HEK293 (cell line): Measurements from ENCODE around the gene TMEM185B.

Experiments used
- HOXC10 ChIP-seq: sonication (generic); formaldehyde crosslinking; IDR thresholded peaks from 2 replicates; pipeline ENCODE4 v1.8.1; 2023; ENCODE audit warnings: mild to moderate bottlenecking, missing genetic modification reagents
- PRDM1 ChIP-seq: fragments of 450-650 bp; formaldehyde crosslinking; IDR thresholded peaks from 2 replicates; pipeline ENCODE4; 2016; ENCODE audit warnings: missing biosample characterization, missing genetic modification characterization
- REPIN1 ChIP-seq: fragments of 450-650 bp; formaldehyde crosslinking; IDR thresholded peaks from 2 replicates; pipeline ENCODE4 v1.5.1; 2017; ENCODE audit warnings: missing biosample characterization, missing genetic modification characterization, low read depth
- YY2 ChIP-seq: fragments of 450-650 bp; formaldehyde crosslinking; IDR thresholded peaks from 2 replicates; pipeline ENCODE4 v1.5.1; 2016; ENCODE audit warnings: missing biosample characterization, missing genetic modification characterization
- ZBTB1 ChIP-seq: fragments of 450-650 bp; formaldehyde crosslinking; IDR thresholded peaks from 2 replicates; pipeline ENCODE4 v1.5.1; 2016; ENCODE audit warnings: missing biosample characterization, missing genetic modification characterization
- ZBTB20 ChIP-seq: fragments of 450-650 bp; formaldehyde crosslinking; IDR thresholded peaks from 2 replicates; pipeline ENCODE4 v1.5.1; 2016; ENCODE audit warnings: missing biosample characterization, missing genetic modification characterization
- ZNF112 ChIP-seq: fragments of 450-650 bp; formaldehyde crosslinking; IDR thresholded peaks from 2 replicates; pipeline ENCODE4 v1.5.0; 2017; ENCODE audit warnings: missing biosample characterization, missing genetic modification characterization
- ZNF174 ChIP-seq: fragments of 450-650 bp; formaldehyde crosslinking; IDR thresholded peaks from 2 replicates; pipeline ENCODE4 v1.5.0; 2017; ENCODE audit warnings: missing biosample characterization, mild to moderate bottlenecking, missing genetic modification characterization
- ZNF175 ChIP-seq: fragments of 450-650 bp; formaldehyde crosslinking; IDR thresholded peaks from 2 replicates; pipeline ENCODE4 v1.5.1; 2016; ENCODE audit warnings: missing biosample characterization, missing genetic modification characterization
- ZNF202 ChIP-seq: fragments of 450-650 bp; formaldehyde crosslinking; IDR thresholded peaks from 2 replicates; pipeline ENCODE4 v1.5.1; 2016; ENCODE audit warnings: missing biosample characterization, missing genetic modification characterization, borderline replicate concordance
- ZNF248 ChIP-seq: fragments of 450-650 bp; formaldehyde crosslinking; IDR thresholded peaks from 2 replicates; pipeline ENCODE4 v1.5.1; 2017; ENCODE audit warnings: missing biosample characterization, missing genetic modification characterization
- ZNF311 ChIP-seq: fragments of 450-650 bp; formaldehyde crosslinking; IDR thresholded peaks from 2 replicates; pipeline ENCODE4 v1.5.1; 2017; ENCODE audit warnings: missing biosample characterization, missing genetic modification characterization, borderline replicate concordance
- ZNF792 ChIP-seq: fragments of 450-650 bp; formaldehyde crosslinking; IDR thresholded peaks from 2 replicates; pipeline ENCODE4 v1.5.1; 2016; ENCODE audit warnings: missing biosample characterization, missing genetic modification characterization
- TF ChIP-seq, protein P1 (sequence below): fragments of 450-650 bp; formaldehyde crosslinking; conservative IDR thresholded peaks from 2 replicates; pipeline ENCODE4 v1.5.1; 2016; ENCODE audit warnings: low read depth, missing biosample characterization, missing genetic modification characterization
- TF ChIP-seq, protein P2 (sequence below): fragments of 450-650 bp; formaldehyde crosslinking; optimal IDR thresholded peaks from 2 replicates; pipeline ENCODE3; 2016; ENCODE audit warnings: missing biosample characterization, mild to moderate bottlenecking, missing genetic modification characterization
- TF ChIP-seq, protein P3 (sequence below): fragments of 450-650 bp; formaldehyde crosslinking; IDR thresholded peaks from 2 replicates; pipeline ENCODE4 v1.5.1; 2016; ENCODE audit warnings: missing biosample characterization, missing genetic modification characterization
- TF ChIP-seq, protein P4 (sequence below): fragments of 450-650 bp; formaldehyde crosslinking; IDR thresholded peaks from 2 replicates; pipeline ENCODE4 v1.5.1; 2016; ENCODE audit warnings: missing biosample characterization, missing genetic modification characterization
- TF ChIP-seq, protein P5 (sequence below): fragments of 450-650 bp; formaldehyde crosslinking; IDR thresholded peaks from 2 replicates; pipeline ENCODE4 v1.5.0; 2017; ENCODE audit warnings: missing biosample characterization, missing genetic modification characterization, borderline replicate concordance
- TF ChIP-seq, protein P6 (sequence below): fragments of 450-650 bp; formaldehyde crosslinking; IDR thresholded peaks from 2 replicates; pipeline ENCODE4 v1.5.1; 2016; ENCODE audit warnings: missing biosample characterization, missing genetic modification characterization
- TF ChIP-seq, protein P7 (sequence below): fragments of 450-650 bp; formaldehyde crosslinking; IDR thresholded peaks from 2 replicates; pipeline ENCODE4 v1.5.1; 2016; ENCODE audit warnings: missing biosample characterization, missing genetic modification characterization
- TF ChIP-seq, protein P8 (sequence below): fragments of 450-650 bp; formaldehyde crosslinking; IDR thresholded peaks from 2 replicates; pipeline ENCODE4 v1.5.1; 2016; ENCODE audit warnings: missing biosample characterization, missing genetic modification characterization

The TMEM185B gene

DNA sequence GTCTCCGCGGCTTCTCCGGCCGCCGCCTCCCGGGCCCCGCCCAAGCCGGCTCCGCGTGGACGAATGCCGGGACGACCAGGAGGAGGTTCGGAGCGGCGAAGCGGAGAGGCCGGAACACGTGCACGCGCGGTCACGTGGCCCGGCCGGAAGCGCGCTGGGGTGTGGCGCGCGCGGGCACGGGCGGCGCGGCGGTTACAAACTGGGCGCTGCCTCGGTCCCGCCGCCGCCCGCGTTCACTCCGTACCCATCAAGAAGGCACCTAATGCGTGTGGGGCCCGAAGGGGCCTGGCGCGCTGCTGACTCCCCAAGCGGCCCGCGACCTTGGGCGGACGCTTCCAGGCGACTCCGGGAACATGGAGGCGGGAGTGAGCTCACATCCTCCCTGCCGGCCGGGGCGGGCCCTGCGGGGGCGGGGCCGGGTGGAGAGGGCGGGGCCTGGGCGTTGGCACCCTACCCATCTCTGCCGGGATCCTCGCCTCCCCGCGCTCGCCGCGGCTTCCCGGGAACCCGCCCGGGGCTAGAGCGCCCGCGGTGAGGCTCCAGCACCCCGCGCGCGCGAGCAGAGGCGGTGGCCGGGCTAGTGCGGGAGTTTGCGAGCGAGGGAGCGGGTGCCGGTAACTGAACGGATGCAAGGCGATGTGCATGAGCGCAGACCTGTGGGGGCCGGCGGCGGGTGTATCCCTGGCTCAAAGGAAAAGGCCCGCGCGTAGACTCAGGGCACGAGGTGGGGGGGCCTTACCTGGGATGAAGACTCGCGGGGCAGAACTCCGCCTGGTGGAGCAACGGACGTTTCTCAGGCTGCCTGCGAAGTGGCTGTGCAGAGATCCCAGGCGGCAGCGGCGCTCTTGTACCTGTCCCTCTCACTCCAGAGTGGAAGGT is at the start of gene TMEM185B (continued):
- TF ChIP-seq, protein P1, sequence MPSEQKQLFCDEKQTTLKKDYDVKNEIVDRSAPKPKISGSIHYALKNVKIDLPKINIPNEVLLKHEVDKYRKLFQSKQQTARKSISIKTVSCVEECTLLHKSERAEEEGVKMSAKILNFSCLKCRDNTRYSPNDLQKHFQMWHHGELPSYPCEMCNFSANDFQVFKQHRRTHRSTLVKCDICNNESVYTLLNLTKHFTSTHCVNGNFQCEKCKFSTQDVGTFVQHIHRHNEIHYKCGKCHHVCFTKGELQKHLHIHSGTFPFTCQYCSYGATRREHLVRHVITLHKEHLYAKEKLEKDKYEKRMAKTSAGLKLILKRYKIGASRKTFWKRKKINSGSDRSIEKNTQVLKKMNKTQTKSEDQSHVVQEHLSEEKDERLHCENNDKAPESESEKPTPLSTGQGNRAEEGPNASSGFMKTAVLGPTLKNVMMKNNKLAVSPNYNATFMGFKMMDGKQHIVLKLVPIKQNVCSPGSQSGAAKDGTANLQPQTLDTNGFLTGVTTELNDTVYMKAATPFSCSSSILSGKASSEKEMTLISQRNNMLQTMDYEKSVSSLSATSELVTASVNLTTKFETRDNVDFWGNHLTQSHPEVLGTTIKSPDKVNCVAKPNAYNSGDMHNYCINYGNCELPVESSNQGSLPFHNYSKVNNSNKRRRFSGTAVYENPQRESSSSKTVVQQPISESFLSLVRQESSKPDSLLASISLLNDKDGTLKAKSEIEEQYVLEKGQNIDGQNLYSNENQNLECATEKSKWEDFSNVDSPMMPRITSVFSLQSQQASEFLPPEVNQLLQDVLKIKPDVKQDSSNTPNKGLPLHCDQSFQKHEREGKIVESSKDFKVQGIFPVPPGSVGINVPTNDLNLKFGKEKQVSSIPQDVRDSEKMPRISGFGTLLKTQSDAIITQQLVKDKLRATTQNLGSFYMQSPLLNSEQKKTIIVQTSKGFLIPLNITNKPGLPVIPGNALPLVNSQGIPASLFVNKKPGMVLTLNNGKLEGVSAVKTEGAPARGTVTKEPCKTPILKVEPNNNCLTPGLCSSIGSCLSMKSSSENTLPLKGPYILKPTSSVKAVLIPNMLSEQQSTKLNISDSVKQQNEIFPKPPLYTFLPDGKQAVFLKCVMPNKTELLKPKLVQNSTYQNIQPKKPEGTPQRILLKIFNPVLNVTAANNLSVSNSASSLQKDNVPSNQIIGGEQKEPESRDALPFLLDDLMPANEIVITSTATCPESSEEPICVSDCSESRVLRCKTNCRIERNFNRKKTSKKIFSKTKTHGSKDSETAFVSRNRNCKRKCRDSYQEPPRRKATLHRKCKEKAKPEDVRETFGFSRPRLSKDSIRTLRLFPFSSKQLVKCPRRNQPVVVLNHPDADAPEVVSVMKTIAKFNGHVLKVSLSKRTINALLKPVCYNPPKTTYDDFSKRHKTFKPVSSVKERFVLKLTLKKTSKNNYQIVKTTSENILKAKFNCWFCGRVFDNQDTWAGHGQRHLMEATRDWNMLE (tag by site-specific recombination): no peak
- TF ChIP-seq ZNF248 (tag by site-specific recombination) (no peak), ZNF174 (no peak), PRDM1 (tag by site-specific recombination) (no peak), HOXC10 (CRISPR knock-in tag) (peak; percentile 88; the same call in 1 of the 2 replicates), YY2 (tag by site-specific recombination) (no peak), ZBTB20 (tag by site-specific recombination) (peak; percentile 49; the same call in 1 of the 2 replicates), ZNF202 (tag by site-specific recombination) (no peak), ZBTB1 (tag by site-specific recombination) (no peak), ZNF792 (tag by site-specific recombination) (no peak), ZNF112 (tag by site-specific recombination) (no peak), ZNF175 (tag by site-specific recombination) (no peak), ZNF311 (no peak), REPIN1 (tag by site-specific recombination) (no peak)
- TF ChIP-seq, protein P2, sequence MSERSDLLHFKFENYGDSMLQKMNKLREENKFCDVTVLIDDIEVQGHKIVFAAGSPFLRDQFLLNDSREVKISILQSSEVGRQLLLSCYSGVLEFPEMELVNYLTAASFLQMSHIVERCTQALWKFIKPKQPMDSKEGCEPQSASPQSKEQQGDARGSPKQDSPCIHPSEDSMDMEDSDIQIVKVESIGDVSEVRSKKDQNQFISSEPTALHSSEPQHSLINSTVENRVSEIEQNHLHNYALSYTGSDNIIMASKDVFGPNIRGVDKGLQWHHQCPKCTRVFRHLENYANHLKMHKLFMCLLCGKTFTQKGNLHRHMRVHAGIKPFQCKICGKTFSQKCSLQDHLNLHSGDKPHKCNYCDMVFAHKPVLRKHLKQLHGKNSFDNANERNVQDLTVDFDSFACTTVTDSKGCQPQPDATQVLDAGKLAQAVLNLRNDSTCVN (tag by site-specific recombination): peak; percentile 79
- TF ChIP-seq, protein P3, sequence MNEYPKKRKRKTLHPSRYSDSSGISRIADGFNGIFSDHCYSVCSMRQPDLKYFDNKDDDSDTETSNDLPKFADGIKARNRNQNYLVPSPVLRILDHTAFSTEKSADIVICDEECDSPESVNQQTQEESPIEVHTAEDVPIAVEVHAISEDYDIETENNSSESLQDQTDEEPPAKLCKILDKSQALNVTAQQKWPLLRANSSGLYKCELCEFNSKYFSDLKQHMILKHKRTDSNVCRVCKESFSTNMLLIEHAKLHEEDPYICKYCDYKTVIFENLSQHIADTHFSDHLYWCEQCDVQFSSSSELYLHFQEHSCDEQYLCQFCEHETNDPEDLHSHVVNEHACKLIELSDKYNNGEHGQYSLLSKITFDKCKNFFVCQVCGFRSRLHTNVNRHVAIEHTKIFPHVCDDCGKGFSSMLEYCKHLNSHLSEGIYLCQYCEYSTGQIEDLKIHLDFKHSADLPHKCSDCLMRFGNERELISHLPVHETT (tag by site-specific recombination): no peak
- TF ChIP-seq, protein P4, sequence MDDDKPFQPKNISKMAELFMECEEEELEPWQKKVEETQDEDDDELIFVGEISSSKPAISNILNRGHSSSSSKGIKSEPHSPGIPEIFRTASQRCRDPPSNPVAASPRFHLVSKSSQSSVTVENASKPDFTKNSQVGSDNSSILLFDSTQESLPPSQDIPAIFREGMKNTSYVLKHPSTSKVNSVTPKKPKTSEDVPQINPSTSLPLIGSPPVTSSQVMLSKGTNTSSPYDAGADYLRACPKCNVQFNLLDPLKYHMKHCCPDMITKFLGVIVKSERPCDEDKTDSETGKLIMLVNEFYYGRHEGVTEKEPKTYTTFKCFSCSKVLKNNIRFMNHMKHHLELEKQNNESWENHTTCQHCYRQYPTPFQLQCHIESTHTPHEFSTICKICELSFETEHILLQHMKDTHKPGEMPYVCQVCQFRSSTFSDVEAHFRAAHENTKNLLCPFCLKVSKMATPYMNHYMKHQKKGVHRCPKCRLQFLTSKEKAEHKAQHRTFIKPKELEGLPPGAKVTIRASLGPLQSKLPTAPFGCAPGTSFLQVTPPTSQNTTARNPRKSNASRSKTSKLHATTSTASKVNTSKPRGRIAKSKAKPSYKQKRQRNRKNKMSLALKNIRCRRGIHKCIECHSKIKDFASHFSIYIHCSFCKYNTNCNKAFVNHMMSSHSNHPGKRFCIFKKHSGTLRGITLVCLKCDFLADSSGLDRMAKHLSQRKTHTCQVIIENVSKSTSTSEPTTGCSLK (tag by site-specific recombination): no peak
- TF ChIP-seq, protein P5, sequence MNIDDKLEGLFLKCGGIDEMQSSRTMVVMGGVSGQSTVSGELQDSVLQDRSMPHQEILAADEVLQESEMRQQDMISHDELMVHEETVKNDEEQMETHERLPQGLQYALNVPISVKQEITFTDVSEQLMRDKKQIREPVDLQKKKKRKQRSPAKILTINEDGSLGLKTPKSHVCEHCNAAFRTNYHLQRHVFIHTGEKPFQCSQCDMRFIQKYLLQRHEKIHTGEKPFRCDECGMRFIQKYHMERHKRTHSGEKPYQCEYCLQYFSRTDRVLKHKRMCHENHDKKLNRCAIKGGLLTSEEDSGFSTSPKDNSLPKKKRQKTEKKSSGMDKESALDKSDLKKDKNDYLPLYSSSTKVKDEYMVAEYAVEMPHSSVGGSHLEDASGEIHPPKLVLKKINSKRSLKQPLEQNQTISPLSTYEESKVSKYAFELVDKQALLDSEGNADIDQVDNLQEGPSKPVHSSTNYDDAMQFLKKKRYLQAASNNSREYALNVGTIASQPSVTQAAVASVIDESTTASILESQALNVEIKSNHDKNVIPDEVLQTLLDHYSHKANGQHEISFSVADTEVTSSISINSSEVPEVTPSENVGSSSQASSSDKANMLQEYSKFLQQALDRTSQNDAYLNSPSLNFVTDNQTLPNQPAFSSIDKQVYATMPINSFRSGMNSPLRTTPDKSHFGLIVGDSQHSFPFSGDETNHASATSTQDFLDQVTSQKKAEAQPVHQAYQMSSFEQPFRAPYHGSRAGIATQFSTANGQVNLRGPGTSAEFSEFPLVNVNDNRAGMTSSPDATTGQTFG: no peak
- TF ChIP-seq, protein P6, sequence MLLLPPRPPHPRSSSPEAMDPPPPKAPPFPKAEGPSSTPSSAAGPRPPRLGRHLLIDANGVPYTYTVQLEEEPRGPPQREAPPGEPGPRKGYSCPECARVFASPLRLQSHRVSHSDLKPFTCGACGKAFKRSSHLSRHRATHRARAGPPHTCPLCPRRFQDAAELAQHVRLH (tag by site-specific recombination): no peak
- TF ChIP-seq, protein P7, sequence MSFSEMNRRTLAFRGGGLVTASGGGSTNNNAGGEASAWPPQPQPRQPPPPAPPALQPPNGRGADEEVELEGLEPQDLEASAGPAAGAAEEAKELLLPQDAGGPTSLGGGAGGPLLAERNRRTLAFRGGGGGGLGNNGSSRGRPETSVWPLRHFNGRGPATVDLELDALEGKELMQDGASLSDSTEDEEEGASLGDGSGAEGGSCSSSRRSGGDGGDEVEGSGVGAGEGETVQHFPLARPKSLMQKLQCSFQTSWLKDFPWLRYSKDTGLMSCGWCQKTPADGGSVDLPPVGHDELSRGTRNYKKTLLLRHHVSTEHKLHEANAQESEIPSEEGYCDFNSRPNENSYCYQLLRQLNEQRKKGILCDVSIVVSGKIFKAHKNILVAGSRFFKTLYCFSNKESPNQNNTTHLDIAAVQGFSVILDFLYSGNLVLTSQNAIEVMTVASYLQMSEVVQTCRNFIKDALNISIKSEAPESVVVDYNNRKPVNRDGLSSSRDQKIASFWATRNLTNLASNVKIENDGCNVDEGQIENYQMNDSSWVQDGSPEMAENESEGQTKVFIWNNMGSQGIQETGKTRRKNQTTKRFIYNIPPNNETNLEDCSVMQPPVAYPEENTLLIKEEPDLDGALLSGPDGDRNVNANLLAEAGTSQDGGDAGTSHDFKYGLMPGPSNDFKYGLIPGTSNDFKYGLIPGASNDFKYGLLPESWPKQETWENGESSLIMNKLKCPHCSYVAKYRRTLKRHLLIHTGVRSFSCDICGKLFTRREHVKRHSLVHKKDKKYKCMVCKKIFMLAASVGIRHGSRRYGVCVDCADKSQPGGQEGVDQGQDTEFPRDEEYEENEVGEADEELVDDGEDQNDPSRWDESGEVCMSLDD (tag by site-specific recombination): no peak; the same call in 1 of the 2 replicates
- TF ChIP-seq, protein P8, sequence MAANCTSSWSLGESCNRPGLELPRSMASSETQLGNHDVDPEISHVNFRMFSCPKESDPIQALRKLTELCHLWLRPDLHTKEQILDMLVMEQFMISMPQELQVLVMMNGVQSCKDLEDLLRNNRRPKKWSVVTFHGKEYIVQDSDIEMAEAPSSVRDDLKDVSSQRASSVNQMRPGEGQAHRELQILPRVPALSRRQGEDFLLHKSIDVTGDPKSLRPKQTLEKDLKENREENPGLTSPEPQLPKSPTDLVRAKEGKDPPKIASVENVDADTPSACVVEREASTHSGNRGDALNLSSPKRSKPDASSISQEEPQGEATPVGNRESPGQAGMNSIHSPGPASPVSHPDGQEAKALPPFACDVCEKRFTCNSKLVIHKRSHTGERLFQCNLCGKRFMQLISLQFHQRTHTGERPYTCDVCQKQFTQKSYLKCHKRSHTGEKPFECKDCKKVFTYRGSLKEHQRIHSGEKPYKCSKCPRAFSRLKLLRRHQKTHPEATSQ: no peak
